DND-41 (cell line): ENCODE measurements around the gene MYOD1.

ENCODE experiments used
- EZH2 ChIP-seq: IDR thresholded peaks from 3 replicates; pipeline ENCODE4 v1.6.1; 2012; ENCODE audit warnings: borderline replicate concordance, low read depth, mild to moderate bottlenecking, moderate library complexity, low read length, inconsistent platforms; ENCODE audit not compliant: severe bottlenecking
- TF ChIP-seq, protein P1 (sequence below): IDR thresholded peaks from 2 replicates; pipeline ENCODE4 v1.5.1; 2012; ENCODE audit warnings: borderline replicate concordance, low read length, moderate library complexity, mild to moderate bottlenecking; ENCODE audit not compliant: poor library complexity, severe bottlenecking; ENCODE audit errors: extremely low read depth

GRCh38 chr11:17743026-17743807 lies 23.8 kb downstream of the MYOD1 start:
- TF ChIP-seq, protein P1, sequence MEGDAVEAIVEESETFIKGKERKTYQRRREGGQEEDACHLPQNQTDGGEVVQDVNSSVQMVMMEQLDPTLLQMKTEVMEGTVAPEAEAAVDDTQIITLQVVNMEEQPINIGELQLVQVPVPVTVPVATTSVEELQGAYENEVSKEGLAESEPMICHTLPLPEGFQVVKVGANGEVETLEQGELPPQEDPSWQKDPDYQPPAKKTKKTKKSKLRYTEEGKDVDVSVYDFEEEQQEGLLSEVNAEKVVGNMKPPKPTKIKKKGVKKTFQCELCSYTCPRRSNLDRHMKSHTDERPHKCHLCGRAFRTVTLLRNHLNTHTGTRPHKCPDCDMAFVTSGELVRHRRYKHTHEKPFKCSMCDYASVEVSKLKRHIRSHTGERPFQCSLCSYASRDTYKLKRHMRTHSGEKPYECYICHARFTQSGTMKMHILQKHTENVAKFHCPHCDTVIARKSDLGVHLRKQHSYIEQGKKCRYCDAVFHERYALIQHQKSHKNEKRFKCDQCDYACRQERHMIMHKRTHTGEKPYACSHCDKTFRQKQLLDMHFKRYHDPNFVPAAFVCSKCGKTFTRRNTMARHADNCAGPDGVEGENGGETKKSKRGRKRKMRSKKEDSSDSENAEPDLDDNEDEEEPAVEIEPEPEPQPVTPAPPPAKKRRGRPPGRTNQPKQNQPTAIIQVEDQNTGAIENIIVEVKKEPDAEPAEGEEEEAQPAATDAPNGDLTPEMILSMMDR, result no peak
- no peak for TF ChIP-seq EZH2
